ENCODE data around the gene TAF7.
"Not testable (repeated sequence)": the region's sequence is repeated elsewhere in the genome, so short reads cannot be mapped to it uniquely, and the experiment has no call there.

The TAF7 gene

DNA sequence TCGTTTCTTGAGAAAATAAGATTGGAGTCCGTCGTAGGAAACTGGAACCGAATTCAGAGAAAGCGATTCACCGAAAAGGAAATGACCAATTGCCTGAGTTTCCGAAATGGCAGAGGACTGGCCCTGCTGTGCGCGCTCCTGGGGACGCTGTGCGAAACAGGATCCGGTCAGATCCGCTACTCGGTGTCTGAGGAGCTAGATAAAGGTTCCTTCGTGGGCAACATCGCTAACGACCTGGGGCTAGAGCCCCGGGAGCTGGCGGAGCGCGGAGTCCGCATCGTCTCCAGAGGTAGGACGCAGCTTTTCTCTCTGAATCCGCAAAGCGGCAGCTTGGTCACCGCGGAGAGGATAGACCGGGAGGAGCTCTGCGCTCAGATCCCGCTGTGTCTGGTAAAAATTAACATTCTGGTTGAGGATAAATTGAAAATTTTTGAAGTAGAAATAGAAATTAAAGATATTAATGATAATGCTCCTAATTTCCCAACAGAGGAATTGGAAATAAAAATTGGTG lies 23.4 kb upstream of the TAF7 start:
- H3K27me3 ChIP-seq (ENCODE audit: insufficient read depth, poor library complexity, severe bottlenecking): peaks cover 80% of the 10 kb centered on the region
- TF ChIP-seq, protein P1, sequence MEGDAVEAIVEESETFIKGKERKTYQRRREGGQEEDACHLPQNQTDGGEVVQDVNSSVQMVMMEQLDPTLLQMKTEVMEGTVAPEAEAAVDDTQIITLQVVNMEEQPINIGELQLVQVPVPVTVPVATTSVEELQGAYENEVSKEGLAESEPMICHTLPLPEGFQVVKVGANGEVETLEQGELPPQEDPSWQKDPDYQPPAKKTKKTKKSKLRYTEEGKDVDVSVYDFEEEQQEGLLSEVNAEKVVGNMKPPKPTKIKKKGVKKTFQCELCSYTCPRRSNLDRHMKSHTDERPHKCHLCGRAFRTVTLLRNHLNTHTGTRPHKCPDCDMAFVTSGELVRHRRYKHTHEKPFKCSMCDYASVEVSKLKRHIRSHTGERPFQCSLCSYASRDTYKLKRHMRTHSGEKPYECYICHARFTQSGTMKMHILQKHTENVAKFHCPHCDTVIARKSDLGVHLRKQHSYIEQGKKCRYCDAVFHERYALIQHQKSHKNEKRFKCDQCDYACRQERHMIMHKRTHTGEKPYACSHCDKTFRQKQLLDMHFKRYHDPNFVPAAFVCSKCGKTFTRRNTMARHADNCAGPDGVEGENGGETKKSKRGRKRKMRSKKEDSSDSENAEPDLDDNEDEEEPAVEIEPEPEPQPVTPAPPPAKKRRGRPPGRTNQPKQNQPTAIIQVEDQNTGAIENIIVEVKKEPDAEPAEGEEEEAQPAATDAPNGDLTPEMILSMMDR (IDR thresholded peaks at IDR 0.05; ENCODE audit: poor library complexity, severe bottlenecking): peak; percentile 31
- H3K9me3 ChIP-seq (ENCODE audit: severe bottlenecking): peaks cover 7% of the 10 kb centered on the region
- no peak overlapping the region for H3K27ac ChIP-seq (ENCODE audit: poor library complexity, severe bottlenecking)
- H3K4me1 ChIP-seq (ENCODE audit: insufficient read depth, poor library complexity, severe bottlenecking): no peaks in the 10 kb centered on the region
- ATAC-seq (ENCODE audit: low read depth) (no peak), DNase-seq (ENCODE audit: low spot score) (no peak)
- H3K4me3 ChIP-seq (ENCODE audit: severe bottlenecking): peak overlapping the region; percentile 5
- no peaks in the 10 kb centered on the region for H3K36me3 ChIP-seq (ENCODE audit: low read depth)

DNA sequence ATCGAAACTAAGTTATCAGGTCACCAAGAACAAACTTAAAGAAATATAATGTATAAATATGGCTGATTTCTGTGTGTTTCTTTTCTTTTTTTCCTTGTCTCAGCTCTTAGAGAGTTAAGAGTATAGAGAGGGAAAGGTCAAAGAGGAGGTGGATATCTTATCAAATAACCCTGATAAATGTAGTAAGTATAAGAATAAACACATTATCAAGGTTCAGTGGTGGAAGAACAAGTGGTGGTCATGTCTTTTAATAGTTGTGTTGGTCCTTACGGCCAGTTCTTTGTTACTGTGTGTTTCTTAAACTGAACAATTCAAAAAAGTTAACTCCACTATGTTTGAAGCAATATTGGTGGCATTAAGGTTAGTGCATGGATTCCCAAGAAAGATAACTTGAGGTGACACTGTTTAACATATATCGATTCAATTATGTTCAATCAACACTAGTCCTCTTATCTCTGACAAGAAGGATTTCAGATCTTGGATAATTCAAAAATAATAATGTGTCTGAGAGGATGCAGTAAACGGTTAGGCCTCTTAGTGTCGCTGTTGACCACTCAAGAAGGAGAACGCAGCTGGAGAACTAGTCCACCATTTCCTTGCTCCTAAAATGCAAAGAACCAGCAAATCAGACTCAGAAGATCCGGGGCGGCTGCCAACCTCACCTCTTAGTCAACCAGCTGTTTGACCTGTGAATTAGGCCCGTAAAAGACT lies 22.8 kb upstream of the TAF7 start, which contains the start of gene PCDHGA3:
Gene PCDHGA3 (plus strand): TSS at position 588 of the 711 bp plus-strand sequence. CDS start 205 bp downstream, outside the sequence.
- peaks cover 7% of the 10 kb centered on the region for H3K9me3 ChIP-seq (ENCODE audit: severe bottlenecking)
- H3K4me3 ChIP-seq (ENCODE audit: severe bottlenecking): peak within 1 kb of the TSS; percentile 5
- no peak within 1 kb of the TSS for H3K27ac ChIP-seq (ENCODE audit: poor library complexity, severe bottlenecking)
- ATAC-seq (ENCODE audit: low read depth) (no peak), DNase-seq (ENCODE audit: low spot score) (no peak)
- H3K27me3 ChIP-seq (ENCODE audit: insufficient read depth, poor library complexity, severe bottlenecking): peaks cover 80% of the 10 kb centered on the region
- TF ChIP-seq, protein P1 (IDR thresholded peaks at IDR 0.05; ENCODE audit: poor library complexity, severe bottlenecking): peak; percentile 49
- no peaks in the 10 kb centered on the region for H3K4me1 ChIP-seq (ENCODE audit: insufficient read depth, poor library complexity, severe bottlenecking)
- no peaks in the 10 kb centered on the region for H3K36me3 ChIP-seq (ENCODE audit: low read depth)

DNA sequence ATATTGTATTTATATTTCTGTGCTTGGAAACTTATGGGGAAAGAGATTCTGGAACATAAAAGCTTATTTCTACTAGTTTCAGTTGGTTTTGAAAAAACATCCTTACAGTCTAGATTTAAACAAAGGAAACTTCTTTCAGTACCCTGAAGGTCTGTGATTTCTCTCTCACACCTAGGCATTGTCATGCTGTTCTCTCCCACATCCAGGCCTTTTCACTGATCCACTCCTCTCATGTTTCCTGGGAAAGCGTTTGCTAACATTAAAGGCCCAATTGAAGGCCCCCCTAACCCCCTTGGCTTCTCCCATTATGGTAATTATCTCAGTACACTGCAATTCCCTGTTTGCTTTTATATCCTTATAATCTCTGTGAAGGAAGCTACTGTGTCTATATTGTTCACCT lies 22.2 kb upstream of the TAF7 start:
- no peaks in the 10 kb centered on the region for H3K4me1 ChIP-seq (ENCODE audit: insufficient read depth, poor library complexity, severe bottlenecking)
- no peak overlapping the region for H3K27ac ChIP-seq (ENCODE audit: poor library complexity, severe bottlenecking)
- H3K27me3 ChIP-seq (ENCODE audit: insufficient read depth, poor library complexity, severe bottlenecking): peaks cover 83% of the 10 kb centered on the region
- no peak for DNase-seq (ENCODE audit: low spot score)
- peaks cover 7% of the 10 kb centered on the region for H3K9me3 ChIP-seq (ENCODE audit: severe bottlenecking)
- TF ChIP-seq, protein P1 (IDR thresholded peaks at IDR 0.05; ENCODE audit: poor library complexity, severe bottlenecking): no peak
- H3K36me3 ChIP-seq (ENCODE audit: low read depth): no peaks in the 10 kb centered on the region
- no peak overlapping the region for H3K4me3 ChIP-seq (ENCODE audit: severe bottlenecking)
- ATAC-seq (ENCODE audit: low read depth): no peak

DNA sequence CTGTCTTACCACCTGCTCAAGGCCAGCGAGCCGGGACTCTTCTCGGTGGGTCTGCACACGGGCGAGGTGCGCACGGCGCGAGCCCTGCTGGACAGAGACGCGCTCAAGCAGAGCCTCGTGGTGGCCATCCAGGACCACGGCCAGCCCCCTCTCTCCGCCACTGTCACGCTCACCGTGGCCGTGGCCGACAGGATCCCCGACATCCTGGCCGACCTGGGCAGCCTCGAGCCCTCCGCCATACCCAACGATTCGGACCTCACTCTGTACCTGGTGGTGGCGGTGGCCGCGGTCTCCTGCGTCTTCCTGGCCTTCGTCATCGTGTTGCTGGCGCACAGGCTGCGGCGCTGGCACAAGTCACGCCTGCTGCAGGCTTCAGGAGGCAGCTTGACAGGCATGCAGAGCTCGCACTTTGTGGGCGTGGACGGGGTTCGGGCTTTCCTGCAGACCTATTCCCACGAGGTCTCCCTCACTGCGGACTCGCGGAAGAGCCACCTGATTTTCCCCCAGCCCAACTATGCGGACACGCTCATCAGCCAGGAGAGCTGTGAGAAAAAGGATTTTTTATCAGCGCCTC lies 20.3 kb upstream of the TAF7 start:
- H3K36me3 ChIP-seq (ENCODE audit: low read depth); DNase-seq (ENCODE audit: low spot score); H3K4me3 ChIP-seq (ENCODE audit: severe bottlenecking); H3K4me1 ChIP-seq (ENCODE audit: insufficient read depth, poor library complexity, severe bottlenecking); H3K27ac ChIP-seq (ENCODE audit: poor library complexity, severe bottlenecking); H3K9me3 ChIP-seq (ENCODE audit: severe bottlenecking); ATAC-seq (ENCODE audit: low read depth): not testable (repeated sequence)
- H3K27me3 ChIP-seq (ENCODE audit: insufficient read depth, poor library complexity, severe bottlenecking): peaks cover 89% of the 10 kb centered on the region

DNA sequence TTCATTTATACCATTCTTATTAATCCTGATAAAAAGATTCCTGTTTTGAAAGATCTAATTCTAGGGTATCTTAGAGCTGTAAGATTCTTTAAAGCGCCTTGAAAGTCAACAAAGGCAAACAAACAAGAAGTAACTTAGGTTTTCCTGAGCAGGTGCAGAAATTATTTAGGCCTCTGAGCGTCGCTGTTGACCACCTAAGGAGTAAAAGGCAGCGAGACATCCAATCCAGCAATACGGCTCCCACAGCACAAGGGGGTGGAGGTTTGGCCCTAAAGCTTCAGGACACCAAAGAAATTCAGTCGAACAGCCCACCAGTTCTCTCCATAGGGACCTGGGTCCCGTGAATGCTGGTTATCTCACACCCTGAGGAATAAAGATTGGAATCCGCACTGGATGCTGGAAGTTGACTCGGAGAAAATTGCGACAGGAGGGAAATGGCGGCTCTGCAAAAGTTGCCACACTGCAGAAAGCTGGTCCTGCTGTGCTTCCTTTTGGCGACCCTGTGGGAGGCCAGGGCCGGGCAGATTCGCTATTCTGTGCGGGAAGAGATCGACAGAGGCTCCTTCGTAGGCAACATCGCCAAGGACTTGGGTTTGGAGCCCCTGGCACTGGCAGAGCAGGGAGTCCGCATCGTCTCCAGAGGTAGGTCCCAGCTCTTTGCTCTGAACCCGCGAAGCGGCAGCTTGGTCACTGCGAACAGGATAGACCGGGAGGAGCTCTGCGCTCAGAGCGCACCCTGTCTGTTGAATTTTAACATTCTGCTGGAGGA lies 18.1 kb upstream of the TAF7 start, which contains the start of gene PCDHGA2:
Gene PCDHGA2 (plus strand): TSS at position 223 of the 769 bp plus-strand sequence.
- TF ChIP-seq, protein P1 (IDR thresholded peaks at IDR 0.05; ENCODE audit: poor library complexity, severe bottlenecking): peak; percentile 51
- H3K4me1 ChIP-seq (ENCODE audit: insufficient read depth, poor library complexity, severe bottlenecking): no peaks in the 10 kb centered on the region
- peak; percentile 41 for ATAC-seq (ENCODE audit: low read depth)
- no peak for DNase-seq (ENCODE audit: low spot score)
- H3K27ac ChIP-seq (ENCODE audit: poor library complexity, severe bottlenecking): no peak within 1 kb of the TSS
- peak within 1 kb of the TSS; percentile 21 for H3K4me3 ChIP-seq (ENCODE audit: severe bottlenecking)
- H3K36me3 ChIP-seq (ENCODE audit: low read depth): no peaks in the 10 kb centered on the region
- peaks cover 94% of the 10 kb centered on the region for H3K27me3 ChIP-seq (ENCODE audit: insufficient read depth, poor library complexity, severe bottlenecking)
- H3K9me3 ChIP-seq (ENCODE audit: severe bottlenecking): peaks cover 7% of the 10 kb centered on the region

DNA sequence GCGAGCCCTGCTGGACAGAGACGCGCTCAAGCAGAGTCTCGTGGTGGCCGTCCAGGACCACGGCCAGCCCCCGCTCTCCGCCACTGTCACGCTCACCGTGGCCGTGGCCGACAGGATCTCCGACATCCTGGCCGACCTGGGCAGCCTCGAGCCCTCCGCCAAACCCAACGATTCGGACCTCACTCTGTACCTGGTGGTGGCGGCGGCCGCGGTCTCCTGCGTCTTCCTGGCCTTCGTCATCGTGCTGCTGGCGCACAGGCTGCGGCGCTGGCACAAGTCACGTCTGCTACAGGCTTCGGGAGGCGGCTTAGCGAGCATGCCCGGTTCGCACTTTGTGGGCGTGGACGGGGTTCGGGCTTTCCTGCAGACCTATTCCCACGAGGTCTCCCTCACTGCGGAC lies 12.0 kb upstream of the TAF7 start:
- not testable (repeated sequence) for H3K36me3 ChIP-seq (ENCODE audit: low read depth); H3K4me3 ChIP-seq (ENCODE audit: severe bottlenecking); H3K9me3 ChIP-seq (ENCODE audit: severe bottlenecking); DNase-seq (ENCODE audit: low spot score); ATAC-seq (ENCODE audit: low read depth); H3K4me1 ChIP-seq (ENCODE audit: insufficient read depth, poor library complexity, severe bottlenecking); H3K27ac ChIP-seq (ENCODE audit: poor library complexity, severe bottlenecking)
- peaks cover 81% of the 10 kb centered on the region for H3K27me3 ChIP-seq (ENCODE audit: insufficient read depth, poor library complexity, severe bottlenecking)
